GM13976 (cell line): ENCODE results near the gene NF1.
"Not testable (repeated sequence)": the region's sequence is repeated elsewhere in the genome, so short reads cannot be mapped to it uniquely, and the experiment has no call there.

Experiments
- DNase-seq: peaks from one replicate; pipeline ENCODE4 v3.0.0; 2012; ENCODE audit warnings: low spot score
- in situ Hi-C: fragments of 300-500 bp; cut with MboI; formaldehyde crosslinking; loops from one replicate; pipeline ENCODE4 v1.12.0; 2022; ENCODE audit warnings: low sequenced_read_pairs, mixed read lengths, inconsistent platforms; ENCODE audit not compliant: unreplicated experiment
- TF ChIP-seq, protein P1 (sequence below): IDR thresholded peaks from 2 replicates; pipeline ENCODE4 v1.5.1; 2012; ENCODE audit warnings: borderline replicate concordance, mild to moderate bottlenecking; ENCODE audit not compliant: insufficient read depth; ENCODE audit errors: extremely low read depth, missing control alignments, control extremely low read depth

Gene NF1

DNA sequence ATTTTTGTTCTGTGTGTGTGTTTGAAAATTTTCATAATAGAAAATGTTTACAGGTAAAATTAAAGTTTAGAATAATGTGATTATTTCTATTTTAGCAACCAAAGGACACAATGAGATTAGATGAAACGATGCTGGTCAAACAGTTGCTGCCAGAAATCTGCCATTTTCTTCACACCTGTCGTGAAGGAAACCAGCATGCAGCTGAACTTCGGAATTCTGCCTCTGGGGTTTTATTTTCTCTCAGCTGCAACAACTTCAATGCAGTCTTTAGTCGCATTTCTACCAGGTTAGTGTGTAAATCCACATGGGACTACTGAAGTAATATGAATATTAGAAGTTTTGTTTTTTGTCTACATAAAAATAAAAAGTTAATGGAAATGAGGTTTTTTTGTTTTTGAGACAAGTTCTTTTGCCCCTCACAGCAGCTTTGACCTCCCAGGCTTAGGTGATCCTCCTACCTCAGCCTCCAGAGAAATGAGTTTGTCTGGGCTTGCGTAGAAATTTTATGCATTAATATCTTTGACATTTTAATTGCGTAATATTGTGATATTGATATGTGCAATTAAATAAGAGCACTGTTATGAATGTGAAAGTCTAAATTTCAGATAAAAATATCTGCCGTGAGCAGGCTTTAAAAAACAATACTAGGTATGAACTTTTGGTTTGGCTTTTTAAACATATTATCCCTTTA is 68.5 kb downstream of the NF1 start:
- TF ChIP-seq, protein P1, sequence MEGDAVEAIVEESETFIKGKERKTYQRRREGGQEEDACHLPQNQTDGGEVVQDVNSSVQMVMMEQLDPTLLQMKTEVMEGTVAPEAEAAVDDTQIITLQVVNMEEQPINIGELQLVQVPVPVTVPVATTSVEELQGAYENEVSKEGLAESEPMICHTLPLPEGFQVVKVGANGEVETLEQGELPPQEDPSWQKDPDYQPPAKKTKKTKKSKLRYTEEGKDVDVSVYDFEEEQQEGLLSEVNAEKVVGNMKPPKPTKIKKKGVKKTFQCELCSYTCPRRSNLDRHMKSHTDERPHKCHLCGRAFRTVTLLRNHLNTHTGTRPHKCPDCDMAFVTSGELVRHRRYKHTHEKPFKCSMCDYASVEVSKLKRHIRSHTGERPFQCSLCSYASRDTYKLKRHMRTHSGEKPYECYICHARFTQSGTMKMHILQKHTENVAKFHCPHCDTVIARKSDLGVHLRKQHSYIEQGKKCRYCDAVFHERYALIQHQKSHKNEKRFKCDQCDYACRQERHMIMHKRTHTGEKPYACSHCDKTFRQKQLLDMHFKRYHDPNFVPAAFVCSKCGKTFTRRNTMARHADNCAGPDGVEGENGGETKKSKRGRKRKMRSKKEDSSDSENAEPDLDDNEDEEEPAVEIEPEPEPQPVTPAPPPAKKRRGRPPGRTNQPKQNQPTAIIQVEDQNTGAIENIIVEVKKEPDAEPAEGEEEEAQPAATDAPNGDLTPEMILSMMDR: no peak
- in situ Hi-C loops: no loop called here

GRCh38 chr17:31167111-31167510 is 72.3 kb downstream of the NF1 start:
- in situ Hi-C loops: no loop called here
- TF ChIP-seq, protein P1: no peak
- DNase-seq: no peak

More for the DNA sequence above, 68.5 kb downstream of the NF1 start:
- DNase-seq: no peak

DNA sequence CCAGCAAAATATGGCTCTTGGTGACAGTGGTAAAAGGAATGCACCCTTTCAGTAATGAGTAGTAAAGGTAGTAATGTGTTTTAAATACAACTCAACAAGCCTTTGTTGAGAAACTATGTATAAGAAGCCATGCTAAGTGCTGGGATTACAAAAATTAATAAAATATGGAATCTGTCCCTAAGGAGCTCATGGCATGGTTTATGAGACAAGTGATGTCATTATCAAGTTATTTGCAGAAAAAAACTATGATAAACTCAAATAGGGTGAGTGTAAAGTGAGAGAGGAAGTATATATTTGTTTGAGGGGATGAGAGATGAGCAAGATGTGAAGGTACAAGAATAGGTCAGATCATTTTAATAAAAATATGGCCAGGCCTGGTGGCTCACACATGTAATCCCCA is 76.9 kb downstream of the NF1 start:
- DNase-seq: no peak
- TF ChIP-seq, protein P1: no peak
- in situ Hi-C loops: no loop called here

DNA sequence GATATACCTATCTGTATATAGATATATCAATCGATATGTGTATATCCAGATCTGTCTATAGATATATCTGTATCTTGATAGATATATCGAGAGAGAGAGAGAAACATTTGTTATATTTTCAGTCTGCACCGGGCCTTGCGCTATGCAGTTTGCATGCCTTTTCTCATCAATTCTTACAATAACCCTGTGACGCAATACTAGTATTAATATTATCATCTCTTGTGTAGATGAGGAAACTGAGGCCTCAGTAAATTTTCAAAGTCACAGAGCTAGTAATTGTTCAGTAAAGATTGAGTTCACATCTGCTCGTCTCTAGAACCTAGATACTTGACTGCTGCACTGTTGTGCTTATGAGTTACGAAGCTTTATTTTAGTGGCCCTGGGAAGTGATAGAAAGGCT is 77.6 kb downstream of the NF1 start:
- in situ Hi-C loops: no loop called here
- no peak for DNase-seq
- TF ChIP-seq, protein P1: no peak

DNA sequence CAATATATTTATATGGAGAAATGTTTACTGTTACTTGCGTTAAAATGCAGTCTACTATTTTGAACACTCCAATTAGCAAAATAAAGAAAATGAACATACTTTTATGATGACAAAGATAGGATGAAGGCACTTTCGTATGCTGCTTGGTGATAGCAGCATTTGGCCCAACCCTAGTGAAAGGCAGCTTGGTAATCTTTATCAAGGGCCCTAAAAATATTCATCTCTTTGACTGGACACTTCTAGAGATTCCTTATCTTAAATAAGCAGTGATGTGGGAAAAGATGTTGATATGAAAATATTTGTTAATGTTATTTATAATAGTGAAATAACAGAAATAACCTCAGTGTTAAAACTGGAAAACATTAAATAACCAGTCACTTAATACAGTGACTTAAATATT is 79.4 kb downstream of the NF1 start:
- in situ Hi-C loops: no loop called here

GRCh38 chr17:31175237-31175636 is 80.5 kb downstream of the NF1 start:
- TF ChIP-seq, protein P1: no peak
- DNase-seq: no peak
- in situ Hi-C loops: no loop called here

More for the DNA sequence above, 79.4 kb downstream of the NF1 start:
- TF ChIP-seq, protein P1: no peak
- no peak for DNase-seq

DNA sequence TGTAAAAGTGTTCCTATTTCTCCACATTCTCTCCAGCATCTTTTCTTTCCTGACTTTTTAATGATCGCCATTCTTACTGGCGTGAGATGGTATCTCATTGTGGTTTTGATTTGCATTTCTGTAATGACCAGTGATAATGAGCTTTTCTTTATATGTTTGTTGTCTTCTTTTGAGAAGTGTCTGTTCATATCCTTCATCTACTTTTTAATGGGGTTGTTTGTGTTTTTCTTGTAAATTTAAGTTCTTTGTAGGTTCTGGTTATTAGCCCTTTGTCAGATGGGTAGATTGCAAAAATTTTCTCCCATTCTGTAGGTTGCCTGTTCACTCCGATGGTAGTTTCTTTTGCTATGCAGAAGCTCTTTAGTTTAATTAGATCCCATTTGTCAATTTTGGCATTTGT is 81.4 kb downstream of the NF1 start:
- DNase-seq, in situ Hi-C loops: not testable (repeated sequence)

DNA sequence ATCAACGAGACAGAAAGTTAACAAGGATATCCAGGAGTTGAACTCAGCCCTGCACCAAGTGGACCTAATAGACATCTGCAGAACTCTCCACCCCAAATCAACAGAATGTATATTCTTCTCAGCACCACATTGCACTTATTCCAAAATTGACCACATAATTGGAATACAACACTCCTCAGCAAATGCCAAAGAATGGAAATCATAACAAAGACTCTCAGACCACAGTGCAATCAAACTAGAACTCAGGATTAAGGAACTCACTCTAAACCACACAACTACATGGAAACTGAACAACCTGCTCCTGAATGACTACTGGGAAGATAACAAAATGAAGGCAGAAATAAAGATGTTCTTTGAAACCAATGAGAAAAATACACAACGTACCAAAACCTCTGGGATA is 84.2 kb downstream of the NF1 start:
- in situ Hi-C loops, DNase-seq: not testable (repeated sequence)
